Choroid plexus epithelial cell (primary cell): ENCODE data around the gene GUCD1.
A peak's percentile ranks its signal among the peaks of the same experiment; 100 is the strongest.
"Not testable (repeated sequence)": the region's sequence is repeated elsewhere in the genome, so short reads cannot be mapped to it uniquely, and the experiment has no call there.

Source experiments
- DNase-seq: peaks from one replicate; pipeline ENCODE4 v3.0.0-alpha.2; 2010; ENCODE audit warnings: low read depth
- H3K4me3 ChIP-seq: 2 replicates; pipeline ENCODE4 v1.5.1; 2011; ENCODE audit warnings: low read depth, mild to moderate bottlenecking, control low read depth, low read length, moderate library complexity
- CTCF ChIP-seq: conservative IDR thresholded peaks from 2 replicates; pipeline ENCODE4 v1.5.1; 2011; ENCODE audit warnings: low read depth, mild to moderate bottlenecking, control low read depth, inconsistent platforms, low read length, moderate library complexity

The GUCD1 gene

GRCh38 chr22:24554313-24555164 lies at the start of gene GUCD1:
TSS of gene GUCD1 (minus strand) at chr22:24555138. CDS start at chr22:24554991, 147 bp downstream.
- peak; percentile 51 for DNase-seq

DNA sequence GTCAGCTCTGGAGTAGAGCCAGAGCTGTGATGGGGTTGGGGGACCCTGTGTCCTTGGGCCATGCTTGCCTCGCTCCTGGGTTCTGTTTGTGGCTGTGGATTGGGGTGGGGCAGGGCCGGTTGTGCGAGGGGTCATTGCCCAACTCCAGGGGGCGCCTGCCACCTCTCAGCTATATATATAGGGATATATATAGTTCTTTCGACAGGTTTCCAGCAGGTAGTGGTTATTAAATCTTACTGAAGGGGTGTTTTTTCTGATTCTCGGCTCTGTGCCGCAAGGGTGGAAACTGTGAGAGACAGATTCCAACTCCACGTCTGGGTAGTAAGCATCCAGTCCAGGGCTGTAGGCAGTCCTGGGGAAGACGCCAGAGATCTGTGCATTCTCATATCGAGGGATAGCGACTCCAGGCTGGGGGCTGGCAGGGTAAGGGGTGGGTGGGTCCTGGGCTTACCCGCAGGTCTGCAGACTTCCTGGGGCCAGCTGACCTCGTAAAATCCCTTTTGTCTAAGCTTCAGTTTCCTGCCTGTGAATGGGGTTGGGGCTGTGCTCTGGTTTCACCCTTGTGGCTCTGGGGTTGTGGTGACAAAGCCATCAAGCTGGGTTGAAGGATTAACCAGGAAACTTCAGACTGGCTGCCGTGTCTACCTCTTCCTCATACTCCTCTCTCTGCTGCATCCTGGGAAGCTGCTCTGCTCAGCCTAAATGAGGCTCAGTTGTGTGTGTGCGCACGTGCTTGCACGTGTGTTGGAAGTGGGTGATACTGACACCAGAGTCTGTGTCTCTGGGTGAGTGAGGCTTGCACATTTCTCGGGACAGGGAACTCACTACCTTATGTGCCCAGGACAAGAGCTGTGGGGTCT lies 49.1 kb upstream of the GUCD1 start:
- DNase-seq, result peak; percentile 21

More at GRCh38 chr22:24554313-24555164, at the start of gene GUCD1:
- H3K4me3 ChIP-seq, result peak within 1 kb of the TSS; percentile 99
- TF ChIP-seq CTCF, result no peak

DNA sequence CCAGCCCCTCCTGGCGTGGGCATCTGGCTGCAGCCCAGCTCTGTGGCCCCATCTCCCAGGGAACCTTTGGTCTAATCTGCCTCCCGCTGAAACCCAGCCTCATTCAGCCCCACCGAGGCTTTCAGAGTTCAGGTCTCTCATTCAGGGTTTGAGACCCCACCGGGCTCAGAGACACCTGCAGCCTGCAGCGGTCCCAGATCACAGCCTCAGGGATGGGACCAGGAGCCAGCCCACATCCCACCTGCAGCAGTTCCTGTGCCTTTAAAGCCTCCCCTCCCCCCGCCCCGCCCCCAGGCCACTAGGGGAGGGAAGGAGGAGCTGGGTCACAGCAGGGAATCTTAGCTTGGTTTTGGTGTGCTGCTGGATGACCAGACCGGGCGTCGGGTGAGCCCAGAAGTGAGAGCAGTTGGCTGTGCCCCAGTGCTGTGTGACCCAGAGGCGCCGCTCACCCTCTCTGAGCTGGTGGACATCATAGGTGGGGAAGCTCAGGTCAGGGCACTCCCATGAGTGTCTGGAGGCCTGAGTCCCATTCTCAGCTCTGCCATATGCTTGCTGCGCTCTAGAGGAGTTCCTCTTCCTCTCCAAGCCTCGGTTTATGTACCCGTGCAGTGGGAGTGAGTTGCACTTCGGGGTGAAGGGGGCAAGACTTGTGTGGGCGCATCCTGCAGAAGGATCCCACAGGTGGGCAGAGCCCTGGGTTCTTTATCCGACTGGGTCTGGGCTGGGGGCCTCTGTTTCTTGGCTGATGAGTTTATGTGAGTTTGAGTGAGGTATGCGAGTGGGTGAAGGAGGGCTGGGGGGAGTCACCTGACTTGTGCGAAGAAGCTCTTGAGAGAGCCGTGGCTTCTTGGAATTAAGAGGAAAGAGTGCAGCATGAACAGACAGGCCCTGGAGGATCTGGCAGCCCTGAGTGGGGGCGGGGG lies 48.2 kb upstream of the GUCD1 start, which contains the start of gene GGT1:
Gene GGT1, plus strand, starts transcription at position 347 of the 923 bp plus-strand sequence. CDS start 7,889 bp downstream, outside the sequence.
- not testable (repeated sequence) for H3K4me3 ChIP-seq
- peak; percentile 64 for DNase-seq

More for the DNA sequence above, 49.1 kb upstream of the GUCD1 start:
- H3K4me3 ChIP-seq, result not testable (repeated sequence)
- peak; percentile 8 for TF ChIP-seq CTCF

GRCh38 chr22:24602105-24602749 lies 47.3 kb upstream of the GUCD1 start:
- DNase-seq, H3K4me3 ChIP-seq: not testable (repeated sequence)

DNA sequence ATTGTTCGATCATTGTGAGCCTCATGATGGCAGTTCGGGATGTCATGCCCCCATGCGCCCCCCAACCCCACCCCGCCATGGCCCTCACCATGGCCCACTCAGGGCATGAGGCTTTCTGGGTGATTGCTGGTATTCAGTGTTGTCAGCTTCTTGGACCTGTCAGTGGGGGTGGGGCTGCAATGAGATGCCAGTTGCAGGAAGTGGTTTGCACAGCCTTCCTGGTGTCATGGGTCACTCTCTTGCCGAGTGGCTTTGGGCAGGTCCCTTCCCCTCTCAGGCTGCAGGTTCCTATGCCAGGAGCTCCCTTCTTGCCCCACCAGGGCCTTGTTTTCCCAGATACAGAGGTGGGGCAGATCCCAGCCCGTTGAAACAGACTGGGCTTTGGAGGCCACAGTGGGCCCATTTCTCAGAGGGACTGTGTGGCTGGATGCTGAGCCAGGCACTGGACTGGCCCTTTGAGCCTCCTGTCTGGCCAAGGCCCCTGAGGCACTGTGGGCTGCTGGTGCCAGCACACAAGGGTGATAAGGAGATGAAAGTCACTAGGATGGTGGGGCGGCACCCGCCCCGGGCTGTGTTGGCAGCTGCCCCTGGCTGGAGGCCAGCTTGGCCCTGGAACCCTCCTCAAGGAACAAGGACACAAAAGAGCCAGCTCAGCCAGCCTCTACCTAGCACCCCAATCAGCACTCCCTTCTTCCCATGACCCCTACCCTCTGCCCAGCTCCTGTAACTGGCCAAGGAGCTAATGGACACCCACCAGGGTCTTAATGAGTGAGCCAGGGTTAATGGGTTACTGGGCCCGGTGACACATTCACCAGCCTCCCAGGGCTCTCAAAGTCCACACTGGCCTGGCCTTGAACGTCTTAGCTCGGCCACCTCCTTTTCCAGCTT lies 46.5 kb upstream of the GUCD1 start:
- H3K4me3 ChIP-seq, result no peak overlapping the region
- TF ChIP-seq CTCF, result no peak
- no peak for DNase-seq

GRCh38 chr22:24599958-24600715 lies 45.2 kb upstream of the GUCD1 start:
- not testable (repeated sequence) for H3K4me3 ChIP-seq
- peak; percentile 66 for DNase-seq

DNA sequence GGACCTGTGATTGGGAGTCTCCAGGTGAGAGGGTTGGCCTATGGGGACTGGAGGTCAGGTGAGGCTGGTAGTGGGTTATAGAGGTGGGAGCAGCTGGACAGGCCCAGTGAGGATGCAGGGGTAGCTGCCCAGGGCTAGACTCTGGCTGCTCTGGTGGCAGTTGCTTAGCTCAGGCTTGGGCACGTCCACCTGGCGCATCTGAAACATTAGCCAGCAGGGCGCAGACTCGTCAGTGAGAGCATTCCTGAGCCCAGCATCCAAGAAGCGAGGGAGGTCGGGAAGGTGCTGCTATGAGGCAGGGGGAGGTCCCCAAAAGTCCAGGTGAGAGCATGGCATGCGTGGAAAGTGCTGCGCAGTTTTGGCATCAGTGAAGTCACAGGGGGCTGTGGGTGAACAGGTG lies 44.6 kb upstream of the GUCD1 start:
- no peak for DNase-seq
- H3K4me3 ChIP-seq, result no peak overlapping the region
- TF ChIP-seq CTCF, result no peak

- not testable (repeated sequence) for H3K4me3 ChIP-seq, DNase-seq
Measured at GRCh38 chr22:24597076-24597475, 42.1 kb upstream of the GUCD1 start.
